Mucosa of descending colon (tissue), 3 donors: Measurements from ENCODE around the gene ZNF319. TPM values are rescaled to one million over a fixed set of nuclear protein-coding genes. Genes with fewer than 3 reads are reported as not detected.

ENCODE experiments used
- ATAC-seq: fragments of 200-7000 bp; cut with Tn5 transposase; one replicate; pipeline ENCODE4 v1.9.1; 2020; ENCODE audit warnings: mild to moderate bottlenecking, moderate library complexity
- DNase-seq, 3 donors: peaks; one replicate each; pipeline ENCODE4 v3.0.0-alpha.2; 2020
- H3K36me3 ChIP-seq: fragments of 200-600 bp; one replicate; pipeline ENCODE4 v1.8.0; 2021; ENCODE audit warnings: low read depth, mild to moderate bottlenecking
- H3K4me1 ChIP-seq: fragments of 200-600 bp; one replicate; pipeline ENCODE4 v1.8.0; 2021; ENCODE audit warnings: low read depth, mild to moderate bottlenecking
- H3K4me3 ChIP-seq: fragments of 200-600 bp; one replicate; pipeline ENCODE4 v1.8.0; 2021; ENCODE audit warnings: mild to moderate bottlenecking
- H3K9me3 ChIP-seq: fragments of 200-600 bp; one replicate; pipeline ENCODE4 v1.8.0; 2021; ENCODE audit warnings: mild to moderate bottlenecking
- intact Hi-C, 2 donors: fragments of 100-400 bp; cut with DNase I in 1 of 2; cut with micrococcal nuclease in 1 of 2; formaldehyde crosslinking; loops; one replicate each; pipeline versions ENCODE4 v1.11.0 to v1.11.1; 2022; cut with DNase I, micrococcal nuclease
- total RNA-seq, 3 donors: library from RNA; stranded (reverse); fragmentation: NEBNext Ultra II Directional in 2 of 3; extraction: Animal tissue kit (Norgen Biotek cat#: 25700) in 2 of 3; gene quantifications; one replicate each; pipeline versions ENCODE4 v1.2.1 to v1.2.4, GENCODE V29; 2021 to 2023
- TF ChIP-seq, protein P1 (sequence below): fragments of 200-600 bp; IDR thresholded peaks from one replicate; pipeline ENCODE4 v1.8.0; 2022; ENCODE audit warnings: antibody characterized with exemption, mild to moderate bottlenecking
- donor health status: DM: no; HTN: no; CAD: no; lungs with moderate emphysema.
- donor health status: DM: no; HTN: no; CAD: no.
- donor health status: DM: no; HTN: yes; CAD: no.

The ZNF319 gene
- total RNA-seq, 3 donors from 2014 or later = 5.9 to 9.7 (median 7.3) TPM

GRCh38 chr16:57946181-57946801, 54.2 kb downstream of the ZNF319 start:
- TF ChIP-seq, protein P1, sequence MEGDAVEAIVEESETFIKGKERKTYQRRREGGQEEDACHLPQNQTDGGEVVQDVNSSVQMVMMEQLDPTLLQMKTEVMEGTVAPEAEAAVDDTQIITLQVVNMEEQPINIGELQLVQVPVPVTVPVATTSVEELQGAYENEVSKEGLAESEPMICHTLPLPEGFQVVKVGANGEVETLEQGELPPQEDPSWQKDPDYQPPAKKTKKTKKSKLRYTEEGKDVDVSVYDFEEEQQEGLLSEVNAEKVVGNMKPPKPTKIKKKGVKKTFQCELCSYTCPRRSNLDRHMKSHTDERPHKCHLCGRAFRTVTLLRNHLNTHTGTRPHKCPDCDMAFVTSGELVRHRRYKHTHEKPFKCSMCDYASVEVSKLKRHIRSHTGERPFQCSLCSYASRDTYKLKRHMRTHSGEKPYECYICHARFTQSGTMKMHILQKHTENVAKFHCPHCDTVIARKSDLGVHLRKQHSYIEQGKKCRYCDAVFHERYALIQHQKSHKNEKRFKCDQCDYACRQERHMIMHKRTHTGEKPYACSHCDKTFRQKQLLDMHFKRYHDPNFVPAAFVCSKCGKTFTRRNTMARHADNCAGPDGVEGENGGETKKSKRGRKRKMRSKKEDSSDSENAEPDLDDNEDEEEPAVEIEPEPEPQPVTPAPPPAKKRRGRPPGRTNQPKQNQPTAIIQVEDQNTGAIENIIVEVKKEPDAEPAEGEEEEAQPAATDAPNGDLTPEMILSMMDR = no peak
- intact Hi-C loops = no loop called here
- no peak for DNase-seq

DNA sequence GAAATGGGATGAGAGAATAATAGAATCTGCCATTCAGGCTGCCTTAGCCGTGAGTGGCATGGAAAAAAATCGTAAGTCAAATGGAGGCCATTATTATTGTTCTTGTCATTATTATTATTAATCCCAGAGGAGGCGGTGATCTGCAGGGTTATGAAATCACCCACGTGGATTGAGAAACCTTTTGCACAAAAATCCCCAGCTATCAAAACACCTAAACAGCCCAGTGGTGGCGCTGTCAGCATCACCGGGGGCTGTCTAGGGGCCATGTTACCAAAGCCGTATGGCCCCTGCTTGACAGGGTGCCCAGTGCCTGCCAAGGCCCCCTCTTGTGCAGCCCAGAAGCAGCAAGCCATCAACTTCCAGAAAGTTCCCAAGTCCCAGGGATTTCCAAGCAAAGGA, 54.7 kb downstream of the ZNF319 start:
- no peak overlapping the region for H3K4me3 ChIP-seq
- TF ChIP-seq, protein P1 = no peak
- no peaks in the 10 kb centered on the region for H3K9me3 ChIP-seq
- DNase-seq = no peak
- no peaks in the 10 kb centered on the region for H3K4me1 ChIP-seq
- intact Hi-C loops = no loop called here
- H3K36me3 ChIP-seq = no peaks in the 10 kb centered on the region
- ATAC-seq = no peak

More at GRCh38 chr16:57946181-57946801, 54.2 kb downstream of the ZNF319 start:
- Histone ChIP-seq H3K4me3 (no peak overlapping the region), H3K36me3 (no peaks in the 10 kb centered on the region), H3K9me3 (no peaks in the 10 kb centered on the region), H3K4me1 (no peaks in the 10 kb centered on the region)
- no peak for ATAC-seq

DNA sequence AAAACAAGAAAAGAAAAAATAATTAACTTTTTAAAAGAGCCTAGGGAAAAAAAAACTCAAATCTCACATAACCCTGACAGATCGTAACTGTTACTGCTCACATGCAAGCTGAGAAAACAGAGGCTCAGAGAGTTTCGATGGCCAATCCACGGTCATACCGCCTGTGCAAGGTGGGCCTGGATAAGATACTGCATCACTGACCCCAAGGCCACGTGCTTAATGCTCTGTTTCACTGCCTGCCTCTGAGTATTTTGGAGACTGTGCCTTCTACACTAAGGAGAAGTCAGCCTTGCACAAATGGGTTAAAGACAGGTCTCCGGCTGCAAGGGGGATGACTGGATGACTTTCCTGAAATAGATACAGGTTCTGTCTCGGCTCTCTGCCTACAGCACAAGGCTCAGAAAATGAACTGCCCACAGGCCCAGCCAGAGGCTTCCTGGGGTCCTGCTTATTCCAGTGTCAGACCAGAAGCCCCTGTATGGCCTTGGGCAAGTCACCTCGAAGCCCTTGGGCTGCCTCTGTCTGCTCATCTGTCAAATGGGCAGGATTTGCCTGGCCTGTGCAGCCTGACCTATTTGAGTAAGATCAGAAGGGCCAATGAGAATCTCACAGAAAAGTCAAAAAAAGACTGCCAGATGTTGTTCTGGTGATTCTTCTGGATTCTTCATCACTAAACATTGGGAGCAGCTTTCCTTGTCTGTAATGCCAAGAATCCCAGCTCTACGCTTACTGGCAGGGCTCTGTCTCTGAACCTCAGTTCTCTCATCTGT, 55.3 kb downstream of the ZNF319 start:
- TF ChIP-seq, protein P1 = no peak
- Histone ChIP-seq H3K9me3 (no peaks in the 10 kb centered on the region), H3K4me3 (no peak overlapping the region), H3K36me3 (no peaks in the 10 kb centered on the region), H3K4me1 (no peaks in the 10 kb centered on the region)
- intact Hi-C loops = no loop called here
- DNase-seq (no peak), ATAC-seq (no peak)

Other genes starting within 250 kb of the ZNF319 start
- 10 to 100 TPM in 1 of 3 donors, 1 to 10 TPM in 2; 3.7 to 17.2 (median 8.3) TPM for gene KIFC3, start 198.2 kb downstream of the ZNF319 start, total RNA-seq
- gene CNGB1, start 29.5 kb downstream of the ZNF319 start, total RNA-seq = 1 to 10 TPM in 1 of 3 donors, under 1 TPM in 2; 0.14 to 2.0 (median 0.55) TPM
- gene USB1, start 735 bp upstream of the ZNF319 start, total RNA-seq = 10 to 100 TPM; 45.1 to 50.2 (median 47.4) TPM
- 100 to 1,000 TPM in 1 of 3 donors, 10 to 100 TPM in 2; 57.9 to 140 (median 96.5) TPM for gene MMP15, start 25.1 kb upstream of the ZNF319 start, total RNA-seq
- 10 to 100 TPM; 18.8 to 24.0 (median 23.3) TPM for gene CFAP20, start 128.7 kb upstream of the ZNF319 start, total RNA-seq
- 10 to 100 TPM; 45.5 to 79.1 (median 52.8) TPM for gene CSNK2A2, start 197.4 kb upstream of the ZNF319 start, total RNA-seq